Glomerular visceral epithelial cell (primary cell): ENCODE measurements around the gene FOSL1.
"Not testable (repeated sequence)": the region's sequence is repeated elsewhere in the genome, so short reads cannot be mapped to it uniquely, and the experiment has no call there.

ENCODE experiments used
- DNase-seq: peaks from one replicate; pipeline ENCODE4 v3.0.0-alpha.2; 2016; ENCODE audit errors: extremely low spot score

The FOSL1 gene

DNA sequence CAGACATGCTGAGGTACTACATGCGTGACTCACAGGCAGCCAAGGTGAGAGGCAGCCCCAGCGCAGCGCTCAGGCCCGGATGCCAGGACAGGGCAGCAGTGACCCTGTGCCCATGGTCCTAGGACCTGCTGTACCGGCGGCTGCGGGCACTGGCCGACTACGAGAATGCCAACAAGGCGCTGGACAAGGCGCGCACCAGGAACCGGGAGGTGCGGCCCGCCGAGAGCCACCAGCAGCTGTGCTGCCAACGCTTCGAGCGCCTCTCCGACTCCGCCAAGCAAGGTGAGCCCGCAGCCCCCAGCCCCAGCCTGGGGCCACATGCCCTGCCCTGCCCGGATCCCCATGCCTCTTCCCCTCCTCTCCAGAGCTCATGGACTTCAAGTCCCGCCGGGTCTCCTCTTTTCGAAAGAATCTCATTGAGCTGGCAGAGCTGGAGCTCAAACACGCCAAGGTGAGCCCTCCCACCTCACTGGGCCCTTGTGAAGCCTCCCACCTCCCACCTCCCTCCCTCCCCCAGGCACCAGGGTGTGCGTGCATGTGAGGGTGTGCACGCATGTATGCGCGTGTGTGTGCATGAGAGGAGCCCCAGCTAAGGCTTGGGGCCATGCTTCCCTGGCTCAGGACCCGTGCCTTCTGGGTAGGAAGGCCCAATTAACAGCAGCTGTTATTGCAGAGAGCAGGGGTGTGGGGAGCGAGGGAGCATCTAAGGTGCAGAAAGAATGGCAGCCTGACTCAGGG lies 47.5 kb downstream of the FOSL1 start:
- DNase-seq: no peak

GRCh38 chr11:65851811-65852507 lies 48.2 kb downstream of the FOSL1 start:
- no peak for DNase-seq

- no peak for DNase-seq
Measured at GRCh38 chr11:65851083-65851579, 49.1 kb downstream of the FOSL1 start.

DNA sequence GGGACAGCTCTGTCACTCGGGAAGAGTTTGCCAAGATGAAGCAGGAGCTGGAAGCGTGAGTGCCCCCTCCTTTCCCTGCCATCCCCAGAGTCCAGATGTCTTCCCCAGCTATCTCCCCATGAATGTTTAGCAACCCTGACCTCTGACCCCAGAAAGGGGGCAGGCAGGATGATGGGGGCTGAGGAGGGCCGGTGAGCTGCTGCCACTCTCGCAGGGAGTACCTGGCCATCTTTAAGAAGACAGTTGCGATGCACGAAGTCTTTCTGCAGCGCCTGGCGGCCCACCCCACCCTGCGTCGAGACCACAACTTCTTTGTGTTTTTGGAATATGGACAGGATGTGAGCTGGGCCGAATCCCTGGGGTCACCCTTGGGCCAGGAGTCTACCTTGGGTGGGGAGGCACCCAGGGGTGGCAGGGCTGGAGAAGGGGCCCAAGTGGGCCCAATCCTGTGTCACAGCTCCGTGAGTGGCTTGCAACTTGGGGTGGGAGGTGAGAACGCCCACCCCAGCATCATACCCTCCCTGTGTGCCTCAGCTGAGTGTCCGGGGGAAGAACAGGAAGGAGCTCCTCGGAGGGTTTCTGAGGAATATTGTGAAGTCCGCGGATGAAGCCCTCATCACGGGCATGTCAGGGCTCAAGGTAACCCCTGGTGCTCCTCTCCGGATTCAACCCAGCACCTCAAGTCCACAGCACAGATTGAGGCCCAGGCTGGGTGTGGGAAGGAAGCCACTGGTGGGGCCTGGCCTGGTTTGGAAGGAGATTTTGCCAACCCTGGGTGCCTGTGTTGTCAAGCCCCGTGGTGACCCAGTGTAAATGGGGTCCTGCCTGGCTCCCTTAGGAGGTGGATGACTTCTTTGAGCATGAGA lies 49.7 kb downstream of the FOSL1 start:
- no peak for DNase-seq

GRCh38 chr11:65849771-65850216 lies 50.4 kb downstream of the FOSL1 start:
- no peak for DNase-seq

DNA sequence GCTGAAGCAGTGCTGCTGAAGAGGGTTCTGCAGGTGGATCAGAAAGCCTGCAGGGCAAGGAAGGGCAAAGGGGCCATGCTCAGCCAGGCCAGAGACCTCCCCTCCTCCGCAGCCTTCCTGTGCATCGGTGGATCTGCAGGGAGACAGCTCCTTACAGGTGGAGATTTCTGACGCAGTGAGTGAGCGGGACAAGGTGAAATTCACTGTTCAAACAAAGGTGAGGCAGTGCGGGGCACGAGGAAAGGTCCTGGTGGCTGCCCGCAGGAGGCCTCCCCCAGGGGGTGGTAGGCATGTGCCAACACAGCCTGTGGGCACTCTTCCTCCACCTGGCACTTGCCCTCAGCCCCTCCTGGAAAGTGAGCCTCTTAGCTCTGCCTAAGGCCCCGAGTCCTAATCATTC lies 50.8 kb downstream of the FOSL1 start:
- no peak for DNase-seq

DNA sequence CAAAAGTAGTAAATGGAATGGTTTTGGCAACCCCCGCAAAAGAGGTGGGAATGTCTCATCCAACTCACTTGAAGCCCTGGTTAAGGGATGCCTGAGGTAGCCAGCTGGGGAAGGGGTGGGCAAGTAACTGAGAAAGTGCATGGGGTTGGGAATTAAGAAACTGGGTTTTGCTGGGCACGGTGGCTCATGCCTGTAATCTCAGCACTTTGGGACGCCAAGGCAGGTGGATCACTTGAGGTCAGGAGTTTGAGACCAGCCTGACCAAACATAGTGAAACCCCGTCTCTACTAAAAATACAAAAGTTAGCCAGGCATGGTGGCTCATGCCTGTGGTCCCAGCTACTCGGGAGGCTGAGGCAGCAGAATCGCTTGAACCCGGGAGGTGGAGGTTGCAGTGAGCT lies 51.5 kb downstream of the FOSL1 start:
- not testable (repeated sequence) for DNase-seq

DNA sequence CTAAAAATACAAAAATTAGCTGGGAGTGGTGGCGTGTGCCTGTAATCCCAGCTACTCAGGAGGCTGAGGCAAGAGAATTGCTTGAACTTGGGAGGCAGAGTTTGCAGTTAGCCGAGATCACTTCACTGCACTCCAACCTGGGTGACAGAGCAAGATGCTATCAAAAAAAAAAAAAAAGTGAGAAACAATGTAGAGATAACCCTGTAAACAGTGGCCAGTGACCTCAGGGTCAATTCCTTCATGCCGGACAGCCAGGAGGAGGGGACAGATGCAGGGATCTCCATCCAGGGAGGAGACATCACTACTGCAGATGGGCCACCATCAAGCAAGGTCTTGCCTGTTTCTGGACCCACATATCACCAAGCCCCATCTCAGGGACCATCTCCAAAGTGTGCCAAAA lies 52.4 kb downstream of the FOSL1 start:
- no peak for DNase-seq

DNA sequence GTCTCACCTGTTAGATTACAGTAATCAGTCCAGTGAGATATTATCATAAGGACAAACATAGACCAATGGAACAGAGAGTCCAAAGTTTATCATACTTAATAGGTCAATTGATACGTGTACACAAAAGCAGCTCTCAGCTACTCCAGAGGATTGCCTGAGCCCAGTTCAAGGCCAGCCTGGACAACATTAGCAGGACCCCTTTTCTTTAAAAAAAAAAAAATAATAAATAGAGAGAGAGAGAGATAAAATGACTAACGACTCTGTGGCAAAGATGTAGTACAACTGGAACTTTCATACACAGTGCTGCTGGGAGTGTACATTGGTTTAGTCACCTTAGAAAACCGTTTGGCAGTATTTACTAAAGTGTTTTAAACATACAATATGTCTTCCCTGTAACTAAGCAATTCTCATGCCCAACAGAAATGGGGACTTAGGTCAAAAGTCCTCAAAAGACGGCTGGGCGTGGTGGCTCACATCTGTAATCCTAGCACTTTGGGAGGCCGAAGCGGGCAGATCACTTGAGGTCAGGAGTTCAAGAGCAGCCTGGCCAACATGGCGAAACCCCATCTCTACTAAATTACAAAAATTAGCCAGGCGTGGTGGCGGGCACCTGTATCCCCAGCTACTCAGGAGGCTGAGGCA lies 55.8 kb downstream of the FOSL1 start:
- DNase-seq: no peak

GRCh38 chr11:65843811-65844210 lies 56.4 kb downstream of the FOSL1 start:
- DNase-seq: no peak

DNA sequence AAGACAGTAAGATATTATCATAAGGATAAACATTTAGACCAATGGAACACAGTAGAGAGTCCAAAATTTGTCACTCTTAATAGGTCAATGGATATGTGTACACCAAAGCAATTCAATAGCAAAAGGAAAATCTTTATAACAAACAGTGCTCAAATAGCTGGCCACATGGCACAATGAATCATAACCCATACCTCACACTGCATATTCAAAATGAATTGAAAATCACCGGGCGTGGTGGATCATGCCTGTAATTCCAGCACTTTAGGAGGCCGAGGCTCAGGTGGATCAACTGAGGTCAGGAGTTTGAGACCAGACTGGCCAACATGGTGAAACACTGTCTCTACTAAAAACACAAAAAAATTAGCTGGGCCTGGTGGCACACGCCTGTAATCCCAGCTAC lies 58.0 kb downstream of the FOSL1 start:
- DNase-seq: no peak
